HG03571 (cell line): ENCODE measurements around the gene GAL3ST2.

Experiments
- ATAC-seq: cut with Tn5 transposase; IDR thresholded peaks from one replicate; pipeline ENCODE4 v1.9.1; 2021; ENCODE audit not compliant: unreplicated experiment

GAL3ST2 gene

GRCh38 chr2:241842620-241843211, 66.1 kb downstream of the GAL3ST2 start:
- no peak for ATAC-seq

- no peak for ATAC-seq
These were observed 66.9 kb downstream of the GAL3ST2 start for GRCh38 chr2:241843321-241844065.

DNA sequence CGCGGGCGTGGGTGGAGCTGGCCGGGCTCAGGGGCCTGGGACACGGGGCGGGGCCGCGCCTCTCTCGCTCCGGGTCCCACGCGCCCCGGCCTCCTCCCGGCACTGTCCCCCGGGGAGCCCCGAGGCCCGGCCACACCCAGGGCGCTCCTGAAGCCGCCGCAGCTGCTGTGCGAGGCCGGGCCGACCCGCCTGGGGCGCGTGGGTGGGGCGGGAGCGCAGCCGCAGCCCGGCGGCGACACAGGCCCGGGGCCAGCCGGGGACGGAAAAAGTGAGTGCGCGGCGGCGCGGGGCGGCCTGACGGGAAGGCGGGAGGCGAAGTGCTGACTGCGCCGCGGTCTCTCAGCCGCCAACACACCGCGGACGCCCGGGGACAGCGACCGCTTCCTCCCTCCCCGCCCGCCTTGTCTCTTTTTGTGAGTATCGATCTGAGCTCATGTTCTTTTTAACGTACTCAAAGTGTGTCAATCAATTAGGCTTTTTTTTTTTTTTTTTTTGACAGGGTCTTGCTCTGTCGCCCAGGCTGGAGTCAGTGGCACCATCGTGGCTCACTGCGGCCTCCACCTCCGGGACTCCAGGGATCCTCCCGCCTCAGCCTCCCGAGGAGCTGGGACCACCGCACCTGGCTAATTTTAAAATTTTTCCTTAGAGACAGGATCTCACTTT, 67.6 kb downstream of the GAL3ST2 start:
- ATAC-seq: peak; percentile 47

- ATAC-seq: no peak
These were observed 68.4 kb downstream of the GAL3ST2 start for GRCh38 chr2:241844831-241845578.

- ATAC-seq: no peak
These were observed 69.8 kb downstream of the GAL3ST2 start for GRCh38 chr2:241846406-241846805.

DNA sequence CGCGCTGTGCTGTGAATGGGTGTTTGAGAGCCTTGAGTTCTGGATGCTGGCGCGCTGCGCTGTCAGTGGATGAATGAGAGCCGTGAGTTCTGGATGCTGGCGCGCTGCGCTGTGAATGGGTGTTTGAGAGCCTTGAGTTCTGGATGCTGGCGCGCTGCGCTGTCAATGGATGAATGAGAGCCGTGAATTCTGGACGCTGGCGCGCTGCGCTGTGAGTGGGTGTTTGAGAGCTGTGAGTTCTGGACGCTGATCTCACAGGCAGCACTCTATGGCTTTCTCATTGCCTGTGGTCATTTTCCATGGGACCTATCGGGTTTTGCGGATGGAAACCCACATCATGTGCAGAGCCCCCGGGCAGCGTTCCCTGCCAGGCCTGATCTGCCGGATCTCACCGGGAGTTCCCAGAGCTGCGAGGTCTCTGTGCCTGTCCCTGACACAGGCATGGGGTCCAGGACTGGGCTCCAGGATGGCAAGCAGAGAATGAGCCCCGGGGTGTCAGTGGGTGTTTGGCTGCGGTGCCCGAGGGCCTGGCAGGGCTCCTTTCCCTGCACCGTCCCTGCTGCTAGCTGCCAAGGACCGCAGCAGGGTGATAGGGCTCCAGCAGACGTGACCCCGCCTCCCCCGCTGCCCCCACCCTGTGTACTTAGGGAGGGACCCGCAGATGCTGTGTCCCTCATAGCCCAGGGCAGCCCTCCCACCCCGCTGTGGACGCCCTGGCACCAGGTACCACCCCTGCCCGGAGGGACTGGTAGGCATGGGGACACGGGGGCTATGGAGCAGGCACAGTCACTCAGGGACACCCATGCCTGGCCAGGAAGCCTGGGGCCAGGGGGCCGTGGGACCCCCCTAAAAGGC, 72.4 kb downstream of the GAL3ST2 start:
- ATAC-seq: no peak

DNA sequence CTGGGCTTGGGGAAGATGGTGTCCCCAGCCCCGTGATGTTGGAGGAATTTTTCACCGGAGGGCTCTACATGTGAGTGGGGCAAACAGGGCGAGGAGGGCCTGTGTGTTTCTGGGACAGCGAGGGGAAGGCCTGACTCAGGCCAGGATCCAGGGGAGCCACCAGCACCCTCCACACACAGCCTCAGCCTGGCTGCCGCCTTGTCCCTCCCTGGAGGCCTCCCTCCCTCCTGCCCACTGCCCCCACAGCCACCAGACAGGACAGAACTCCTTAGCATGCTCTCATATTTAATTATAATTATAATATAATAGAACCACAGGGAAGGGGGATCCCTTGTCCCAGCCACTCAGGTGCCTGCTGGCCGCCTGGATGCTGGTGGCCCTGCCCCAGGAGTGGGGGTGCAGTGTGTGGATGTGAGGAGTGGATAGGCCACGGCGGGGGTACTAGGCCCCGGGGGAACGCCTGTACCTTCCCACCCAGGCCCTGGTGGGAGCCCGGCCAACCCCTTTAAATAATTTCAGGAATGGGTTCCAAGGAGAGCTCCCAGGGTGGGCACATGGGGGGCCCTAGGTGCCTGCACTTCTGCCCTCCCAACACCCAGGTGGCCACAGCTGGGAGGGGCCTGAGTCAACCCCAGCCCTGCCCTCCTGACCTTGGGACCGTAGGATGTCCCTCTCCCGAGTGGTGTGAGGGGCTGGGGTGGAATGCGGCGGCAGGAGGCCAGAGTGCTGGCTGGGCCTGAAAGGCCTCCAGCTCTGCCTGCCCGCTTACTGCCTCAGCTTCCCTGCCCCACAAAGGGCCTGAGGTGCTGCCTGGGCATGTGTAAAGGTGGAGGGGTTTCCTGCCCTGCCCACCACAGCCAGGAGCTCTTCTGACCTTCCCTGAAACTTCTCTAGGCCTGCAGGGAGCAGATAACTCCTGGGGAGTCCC, 73.3 kb downstream of the GAL3ST2 start:
- no peak for ATAC-seq

DNA sequence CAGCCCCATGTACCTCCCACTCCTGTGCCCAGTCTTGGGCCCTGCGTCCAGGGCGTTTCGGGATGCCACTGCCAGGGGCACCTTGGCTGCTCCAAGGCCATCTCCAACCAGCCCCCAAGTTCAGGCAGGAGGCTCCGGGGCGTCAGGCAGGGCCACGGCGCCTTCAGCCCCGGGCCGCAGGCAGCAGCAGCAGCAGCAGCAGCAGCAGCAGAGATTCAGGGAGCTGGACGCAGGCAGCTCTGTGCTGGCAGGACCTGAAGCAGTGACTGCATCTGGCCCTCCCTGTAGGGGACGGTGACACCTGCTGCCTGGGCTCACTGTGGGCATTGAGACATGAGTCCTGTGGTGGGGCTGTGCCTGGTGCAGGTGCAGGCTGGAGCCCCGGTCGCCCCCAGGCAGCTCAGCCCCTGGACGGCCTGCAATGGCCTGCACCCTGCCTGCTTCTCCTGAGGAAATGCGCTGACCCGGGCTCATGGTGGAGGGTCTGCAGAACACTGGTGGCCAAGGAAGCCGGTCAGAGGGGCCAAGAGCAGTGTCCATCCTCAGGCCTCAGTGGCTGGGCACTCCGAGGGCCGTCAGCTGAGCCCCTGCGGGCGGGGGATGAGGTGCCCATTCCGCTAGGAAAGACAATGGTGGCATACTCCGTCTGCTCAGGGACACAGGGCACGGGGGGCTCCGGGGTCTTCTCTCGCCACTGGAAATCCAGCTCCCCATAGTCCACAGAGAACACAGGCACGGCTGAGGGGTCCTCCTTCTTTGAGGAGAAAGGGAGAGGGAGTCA, 74.1 kb downstream of the GAL3ST2 start:
- ATAC-seq: no peak

GRCh38 chr2:241851325-241852115, 74.9 kb downstream of the GAL3ST2 start:
- ATAC-seq: no peak

DNA sequence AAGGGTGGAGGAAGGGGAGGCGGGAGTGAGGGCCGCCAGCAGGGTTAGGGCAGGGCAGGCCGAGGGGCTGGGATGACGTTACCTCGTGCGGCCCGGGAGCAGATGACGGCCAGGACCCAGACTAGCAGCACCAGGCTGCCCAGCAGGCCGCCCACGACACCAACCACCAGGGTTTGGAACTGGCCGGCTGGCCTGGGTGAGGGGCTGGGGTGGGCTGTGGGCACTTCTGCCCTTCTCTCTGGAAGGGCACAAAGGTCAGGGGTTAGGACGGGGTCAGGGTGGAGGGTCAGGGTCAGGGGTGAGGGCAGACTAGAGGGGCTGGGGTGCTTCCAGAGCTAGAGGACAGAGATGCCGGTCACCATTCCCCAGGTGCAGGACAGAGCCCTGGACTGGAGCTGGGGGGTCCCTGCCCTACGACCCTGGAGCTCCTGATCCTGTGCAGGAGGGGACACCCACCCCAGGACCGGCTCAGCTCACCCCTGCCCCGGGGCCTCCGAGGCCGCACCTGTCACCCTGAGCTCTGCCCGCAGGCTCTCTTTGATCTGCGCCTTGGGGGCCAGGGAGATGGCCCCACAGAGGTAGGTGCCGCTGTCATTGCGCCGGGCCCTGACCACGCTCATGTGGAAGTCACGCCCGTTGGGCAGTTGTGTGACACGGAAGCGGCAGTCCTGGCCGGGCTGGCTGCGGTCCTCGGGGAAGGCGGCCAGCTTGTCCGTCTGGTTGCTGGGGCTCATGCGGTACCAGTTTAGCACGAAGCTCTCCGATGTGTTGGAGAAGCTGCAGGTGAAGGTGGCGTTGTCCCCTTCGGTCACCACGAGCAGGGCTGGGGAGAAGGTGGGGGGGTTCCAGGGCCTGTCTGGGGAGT, 75.7 kb downstream of the GAL3ST2 start:
- no peak for ATAC-seq

GRCh38 chr2:241852981-241853631, 76.5 kb downstream of the GAL3ST2 start:
- no peak for ATAC-seq
